GM12873 (cell line): ENCODE data around the gene CDH12.

ENCODE experiments used
- TF ChIP-seq, protein P1 (sequence below): IDR thresholded peaks from 2 replicates; pipeline ENCODE4 v1.5.1; 2012; ENCODE audit warnings: low read depth, mild to moderate bottlenecking, moderate library complexity, low read length, control low read depth; ENCODE audit not compliant: insufficient read depth; ENCODE audit errors: missing control alignments

Gene CDH12

DNA sequence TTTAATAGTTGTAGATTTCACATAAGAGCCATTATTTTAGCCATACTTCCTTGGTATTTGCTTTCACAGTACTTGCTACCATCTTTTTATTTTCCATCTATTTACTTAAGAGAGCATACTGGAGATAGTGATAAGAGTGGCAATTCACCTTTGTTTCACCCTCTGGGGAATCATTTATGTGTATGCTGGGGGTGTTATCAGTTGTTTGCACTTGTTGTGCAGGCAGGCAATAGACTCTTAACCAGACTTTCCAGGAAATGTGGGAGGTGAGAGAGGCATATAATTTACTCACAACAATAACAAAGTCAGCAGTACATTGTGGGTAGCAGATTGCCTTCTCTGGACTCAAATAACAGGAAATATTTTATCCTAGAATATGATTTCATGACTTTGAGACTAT lies 1018.3 kb downstream of the CDH12 start:
- TF ChIP-seq, protein P1, sequence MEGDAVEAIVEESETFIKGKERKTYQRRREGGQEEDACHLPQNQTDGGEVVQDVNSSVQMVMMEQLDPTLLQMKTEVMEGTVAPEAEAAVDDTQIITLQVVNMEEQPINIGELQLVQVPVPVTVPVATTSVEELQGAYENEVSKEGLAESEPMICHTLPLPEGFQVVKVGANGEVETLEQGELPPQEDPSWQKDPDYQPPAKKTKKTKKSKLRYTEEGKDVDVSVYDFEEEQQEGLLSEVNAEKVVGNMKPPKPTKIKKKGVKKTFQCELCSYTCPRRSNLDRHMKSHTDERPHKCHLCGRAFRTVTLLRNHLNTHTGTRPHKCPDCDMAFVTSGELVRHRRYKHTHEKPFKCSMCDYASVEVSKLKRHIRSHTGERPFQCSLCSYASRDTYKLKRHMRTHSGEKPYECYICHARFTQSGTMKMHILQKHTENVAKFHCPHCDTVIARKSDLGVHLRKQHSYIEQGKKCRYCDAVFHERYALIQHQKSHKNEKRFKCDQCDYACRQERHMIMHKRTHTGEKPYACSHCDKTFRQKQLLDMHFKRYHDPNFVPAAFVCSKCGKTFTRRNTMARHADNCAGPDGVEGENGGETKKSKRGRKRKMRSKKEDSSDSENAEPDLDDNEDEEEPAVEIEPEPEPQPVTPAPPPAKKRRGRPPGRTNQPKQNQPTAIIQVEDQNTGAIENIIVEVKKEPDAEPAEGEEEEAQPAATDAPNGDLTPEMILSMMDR = no peak

DNA sequence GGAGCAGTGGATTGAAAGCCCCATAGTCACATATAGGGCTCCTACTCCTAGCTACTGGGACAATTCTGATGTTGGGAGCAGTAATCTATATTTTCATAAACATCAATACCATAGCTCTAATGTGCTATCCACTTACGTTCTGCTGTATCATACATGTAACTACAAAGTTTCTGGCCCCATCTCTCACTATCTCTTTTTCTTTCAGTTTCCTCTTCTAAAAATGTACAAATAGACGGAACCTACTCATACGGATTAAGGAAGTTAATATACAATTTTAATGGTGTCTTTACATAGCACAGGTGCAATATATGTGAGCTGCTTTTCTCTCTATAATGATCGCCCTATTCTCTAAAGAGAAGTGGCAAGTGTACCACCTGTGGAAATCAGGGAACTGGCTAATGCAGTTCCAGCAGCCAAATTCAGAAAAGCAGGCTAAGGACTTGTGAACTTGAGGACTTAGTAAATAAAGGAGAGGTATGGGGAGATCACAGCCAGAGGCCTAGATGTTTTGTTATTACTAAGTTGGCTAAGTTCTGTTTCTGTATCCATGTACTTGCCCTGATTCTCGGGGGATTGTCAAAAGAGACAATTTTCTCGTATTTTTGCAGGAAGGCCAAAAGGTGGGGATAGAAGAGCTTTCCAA lies 1021.9 kb downstream of the CDH12 start:
- TF ChIP-seq, protein P1 = no peak

DNA sequence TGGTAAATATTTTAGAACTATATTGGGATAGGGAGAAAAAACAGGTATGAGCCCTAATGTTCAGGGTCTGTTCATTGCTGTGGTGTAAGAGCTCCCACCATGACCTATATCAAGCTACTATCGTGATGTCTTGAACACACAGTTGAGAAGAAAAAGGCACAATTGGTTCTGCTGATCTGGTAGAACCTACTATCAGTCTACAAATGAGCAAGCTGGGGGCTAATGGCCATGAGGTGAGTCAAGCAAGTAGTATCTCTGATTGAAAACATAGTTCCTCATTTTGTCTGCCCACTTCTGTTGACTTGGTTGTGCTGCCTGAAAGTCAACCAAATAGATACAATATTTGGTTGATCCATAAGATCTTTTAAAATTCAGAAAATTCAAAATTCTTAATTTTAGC lies 1026.3 kb downstream of the CDH12 start:
- TF ChIP-seq, protein P1 = no peak

DNA sequence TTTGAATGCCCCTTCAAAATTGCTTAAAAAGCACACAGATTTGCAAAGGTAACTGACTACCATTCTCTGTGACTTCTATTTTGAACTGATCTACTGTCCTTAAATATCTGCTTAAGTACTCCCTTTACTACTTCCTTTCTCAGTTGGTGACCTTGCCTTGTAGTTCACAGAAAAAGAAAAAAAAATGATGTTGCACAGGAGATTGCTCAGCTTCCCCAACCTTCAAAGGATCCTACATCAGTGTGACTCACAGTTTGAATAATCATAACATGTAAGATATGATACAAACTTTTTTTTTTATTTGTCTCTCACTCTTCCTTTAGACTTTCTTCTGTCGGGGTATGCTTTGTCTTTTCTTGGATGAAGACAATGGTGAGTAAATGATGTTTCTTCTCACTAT lies 1029.6 kb downstream of the CDH12 start:
- TF ChIP-seq, protein P1 = no peak

DNA sequence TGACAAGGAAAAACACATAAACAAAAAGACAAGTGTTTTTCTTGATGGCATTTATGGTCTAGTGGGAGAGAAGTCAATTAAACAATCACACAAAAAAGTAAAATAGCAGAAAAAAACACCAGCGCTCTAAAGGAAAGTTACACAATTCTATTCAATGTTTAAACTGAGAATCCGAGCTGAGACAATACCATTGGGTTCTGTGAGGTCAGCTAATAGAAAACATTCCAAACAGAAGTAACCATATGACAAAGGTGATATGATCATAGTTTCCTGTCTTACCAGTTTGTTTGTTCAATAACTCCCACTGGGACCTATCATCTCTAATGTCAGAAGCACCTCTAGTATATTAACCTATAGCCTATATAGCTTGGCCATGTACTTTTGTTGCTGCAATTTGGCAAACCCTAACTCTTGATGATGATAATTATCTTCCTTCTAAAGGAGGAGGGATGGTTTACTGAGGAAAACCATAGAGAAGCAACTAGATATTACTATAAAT lies 1030.0 kb downstream of the CDH12 start:
- TF ChIP-seq, protein P1 = no peak

DNA sequence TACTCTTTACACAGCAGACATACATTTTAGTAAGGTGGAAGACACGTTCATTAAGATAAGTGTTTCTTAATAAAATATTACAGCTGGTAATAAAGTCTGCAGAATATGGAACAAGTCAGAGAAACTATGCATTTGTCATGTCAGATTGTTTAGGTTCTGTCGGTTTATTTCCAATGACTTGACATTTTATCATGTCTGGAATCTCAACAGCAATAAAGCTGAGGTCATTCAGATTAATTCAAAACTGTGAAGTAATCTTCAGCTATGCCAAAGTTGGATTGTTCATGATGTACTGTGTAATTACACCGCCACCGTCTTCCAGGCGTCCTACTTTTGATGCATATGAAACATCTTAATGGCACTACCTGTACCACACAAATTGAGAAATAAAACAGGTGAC lies 1032.6 kb downstream of the CDH12 start:
- TF ChIP-seq, protein P1 = no peak

DNA sequence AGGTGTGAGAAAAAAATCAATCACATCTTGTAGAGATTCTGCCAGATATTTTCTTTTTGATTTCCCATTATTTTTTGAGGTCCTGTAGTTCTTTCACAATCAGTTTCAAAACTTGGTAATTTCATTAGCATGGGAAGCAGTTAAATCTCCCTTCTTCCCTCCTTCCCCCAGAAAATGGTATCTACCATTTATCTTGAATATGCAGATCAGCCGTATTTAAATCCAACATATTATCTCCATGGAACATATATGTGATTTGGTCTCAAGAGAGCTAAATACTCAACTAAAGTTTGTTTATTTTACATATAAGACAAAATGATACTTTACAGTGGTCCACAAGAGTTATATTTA lies 1034.8 kb downstream of the CDH12 start:
- TF ChIP-seq, protein P1 = no peak
